NCI-H146 treated with DMSO at 0.1 percent for 48 hours (cell line): Measurements from ENCODE around the gene ANO10.
"Not testable (repeated sequence)": the region's sequence is repeated elsewhere in the genome, so short reads cannot be mapped to it uniquely, and the experiment has no call there.

Source experiments
- DNase-seq: peaks from one replicate; lab custom pipeline; 2025; ENCODE audit not compliant: unreplicated experiment; lab: John Stamatoyannopoulos, UW

The ANO10 gene

GRCh38 chr3:43388175-43388574 lies 233.6 kb downstream of the ANO10 start:
- no peak for DNase-seq

GRCh38 chr3:43379343-43379742 lies 242.5 kb downstream of the ANO10 start:
- no peak for DNase-seq

- DNase-seq = no peak
Observed at GRCh38 chr3:43378066-43378935, 243.5 kb downstream of the ANO10 start.

GRCh38 chr3:43373560-43373928 lies 248.3 kb downstream of the ANO10 start:
- DNase-seq = no peak

GRCh38 chr3:43372809-43373559 lies 248.8 kb downstream of the ANO10 start:
- no peak for DNase-seq

GRCh38 chr3:43372007-43372740 lies 249.6 kb downstream of the ANO10 start:
- no peak for DNase-seq

GRCh38 chr3:43371494-43371893 lies 250.3 kb downstream of the ANO10 start:
- no peak for DNase-seq

- DNase-seq = no peak
Observed at GRCh38 chr3:43370293-43370980, 251.4 kb downstream of the ANO10 start.

GRCh38 chr3:43369404-43370292 lies 252.2 kb downstream of the ANO10 start:
- no peak for DNase-seq

GRCh38 chr3:43366885-43367284 lies 254.9 kb downstream of the ANO10 start:
- no peak for DNase-seq

- DNase-seq = no peak
Observed at GRCh38 chr3:43366481-43366880, 255.3 kb downstream of the ANO10 start.

GRCh38 chr3:43365601-43366305 lies 256.1 kb downstream of the ANO10 start:
- DNase-seq = no peak

- no peak for DNase-seq
Observed at GRCh38 chr3:43364926-43365325, 256.9 kb downstream of the ANO10 start.

- DNase-seq = no peak
Observed at GRCh38 chr3:43364494-43364893, 257.3 kb downstream of the ANO10 start.

GRCh38 chr3:43363621-43364266 lies 258.1 kb downstream of the ANO10 start:
- no peak for DNase-seq

- no peak for DNase-seq
Observed at GRCh38 chr3:43362961-43363360, 258.9 kb downstream of the ANO10 start.

GRCh38 chr3:43362183-43362582 lies 259.6 kb downstream of the ANO10 start:
- DNase-seq = no peak

- no peak for DNase-seq
Observed at GRCh38 chr3:43361077-43361476, 260.7 kb downstream of the ANO10 start.

- not testable (repeated sequence) for DNase-seq
Observed at GRCh38 chr3:43356033-43356432, 265.8 kb downstream of the ANO10 start.
